ENCODE measurements around the gene PRR5L.

DNA sequence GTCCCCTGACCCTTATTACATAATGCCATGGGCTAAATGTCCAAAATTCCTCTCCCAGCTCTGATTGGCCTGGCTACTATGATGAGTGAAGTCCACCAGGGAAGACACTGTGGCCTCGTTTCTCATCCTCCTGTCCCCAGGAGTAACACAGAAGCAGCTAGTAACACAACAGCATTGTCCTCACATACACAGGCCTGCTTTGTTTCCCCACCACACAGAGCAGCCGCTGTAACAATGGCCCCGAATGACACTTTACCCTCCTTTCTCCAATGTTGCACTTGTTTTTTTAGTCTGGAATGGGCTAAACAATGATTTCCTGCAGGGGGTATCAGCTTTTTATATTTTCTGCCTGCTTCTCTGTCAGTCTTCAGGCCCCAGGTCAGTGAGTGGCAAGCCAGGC lies at the start of gene PRR5L:
- TF ChIP-seq, protein P1, sequence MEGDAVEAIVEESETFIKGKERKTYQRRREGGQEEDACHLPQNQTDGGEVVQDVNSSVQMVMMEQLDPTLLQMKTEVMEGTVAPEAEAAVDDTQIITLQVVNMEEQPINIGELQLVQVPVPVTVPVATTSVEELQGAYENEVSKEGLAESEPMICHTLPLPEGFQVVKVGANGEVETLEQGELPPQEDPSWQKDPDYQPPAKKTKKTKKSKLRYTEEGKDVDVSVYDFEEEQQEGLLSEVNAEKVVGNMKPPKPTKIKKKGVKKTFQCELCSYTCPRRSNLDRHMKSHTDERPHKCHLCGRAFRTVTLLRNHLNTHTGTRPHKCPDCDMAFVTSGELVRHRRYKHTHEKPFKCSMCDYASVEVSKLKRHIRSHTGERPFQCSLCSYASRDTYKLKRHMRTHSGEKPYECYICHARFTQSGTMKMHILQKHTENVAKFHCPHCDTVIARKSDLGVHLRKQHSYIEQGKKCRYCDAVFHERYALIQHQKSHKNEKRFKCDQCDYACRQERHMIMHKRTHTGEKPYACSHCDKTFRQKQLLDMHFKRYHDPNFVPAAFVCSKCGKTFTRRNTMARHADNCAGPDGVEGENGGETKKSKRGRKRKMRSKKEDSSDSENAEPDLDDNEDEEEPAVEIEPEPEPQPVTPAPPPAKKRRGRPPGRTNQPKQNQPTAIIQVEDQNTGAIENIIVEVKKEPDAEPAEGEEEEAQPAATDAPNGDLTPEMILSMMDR (IDR thresholded peaks at IDR 0.05): no peak
- no peak for TF ChIP-seq POLR2A (IDR thresholded peaks at IDR 0.05)
